ENCODE data around the gene CNTNAP2.

GRCh38 chr7:146346096-146346495 lies 229.5 kb downstream of the CNTNAP2 start:
- TF ChIP-seq CTCF (IDR thresholded peaks at IDR 0.05) (no peak), POLR2A (IDR thresholded peaks at IDR 0.05) (no peak)

All from lower leg skin (tissue), 3 donors.